Prostate gland (tissue), 2 donors: Measurements from ENCODE around the gene LRRC4C. TPM values are rescaled to one million over a fixed set of nuclear protein-coding genes. Genes with fewer than 3 reads are reported as not detected.

Source experiments
- DNase-seq: peaks from one replicate; pipeline ENCODE4 v3.0.0-alpha.2; 2019; ENCODE audit warnings: low spot score
- H3K27ac ChIP-seq, 2 donors: fragments of 200-600 bp; sonication (generic); 2 replicates each; pipeline ENCODE4 v1.5.1; 2017 to 2019
- H3K27me3 ChIP-seq: fragments of 200-600 bp; sonication (generic); replicated peaks from 2 replicates; pipeline ENCODE4 v1.5.1; 2019; ENCODE audit not compliant: insufficient read depth
- H3K36me3 ChIP-seq, 2 donors: fragments of 200-600 bp; sonication (generic); 1 replicate in 1 of 2; 2 replicates in 1 of 2; pipeline versions ENCODE4 v1.5.1 to v1.8.1; 2017 to 2019
- H3K4me1 ChIP-seq: fragments of 200-600 bp; sonication (generic); replicated peaks from 2 replicates; pipeline ENCODE4 v1.5.1; 2019
- H3K4me3 ChIP-seq, 2 donors: fragments of 200-600 bp; sonication (generic); 2 replicates each; pipeline ENCODE4 v1.5.1; 2017 to 2019
- H3K9me3 ChIP-seq: fragments of 200-600 bp; sonication (generic); 2 replicates; pipeline ENCODE4 v1.5.1; 2017
- CTCF ChIP-seq, 4 experiments: fragments of 200-600 bp in 2 of 4; fragments of 450-650 bp in 2 of 4; sonication (generic) in 2 of 4; IDR thresholded peaks; 1 replicate in 3 of 4; 2 replicates in 1 of 4; pipeline ENCODE4 v1.5.1; 2016 to 2019; ENCODE audit warnings: antibody characterized with exemption in 4 of 4, mild to moderate bottlenecking in 2 of 4, moderate library complexity in 2 of 4
- POLR2A ChIP-seq: fragments of 450-650 bp; IDR thresholded peaks from one replicate; pipeline ENCODE4 v1.6.1; 2016; ENCODE audit warnings: antibody characterized with exemption, mild to moderate bottlenecking
- POLR2AphosphoS5 ChIP-seq: sonication (generic); formaldehyde crosslinking; IDR thresholded peaks from one replicate; pipeline ENCODE4 v1.6.1; 2017; ENCODE audit warnings: antibody characterized with exemption
- WGBS: methylation state at CpG from one replicate; pipeline ENCODE4 v1.1.5; 2018; 5-methylcytosine and 5-hydroxymethylcytosine counted together
- intact Hi-C: fragments of 100-400 bp; cut with DNase I; formaldehyde crosslinking; loops from one replicate; pipeline ENCODE4 v1.14.2; 2022
- total RNA-seq, 2 donors: library from RNA; depleted of rRNA; stranded (reverse); fragments of >200 nt; gene quantifications; one replicate each; pipeline ENCODE4 v1.1.0, GENCODE V29; 2016

The LRRC4C gene
- total RNA-seq, 2 donors from 2014 or later = 0.28 TPM; not detected in 1

DNA sequence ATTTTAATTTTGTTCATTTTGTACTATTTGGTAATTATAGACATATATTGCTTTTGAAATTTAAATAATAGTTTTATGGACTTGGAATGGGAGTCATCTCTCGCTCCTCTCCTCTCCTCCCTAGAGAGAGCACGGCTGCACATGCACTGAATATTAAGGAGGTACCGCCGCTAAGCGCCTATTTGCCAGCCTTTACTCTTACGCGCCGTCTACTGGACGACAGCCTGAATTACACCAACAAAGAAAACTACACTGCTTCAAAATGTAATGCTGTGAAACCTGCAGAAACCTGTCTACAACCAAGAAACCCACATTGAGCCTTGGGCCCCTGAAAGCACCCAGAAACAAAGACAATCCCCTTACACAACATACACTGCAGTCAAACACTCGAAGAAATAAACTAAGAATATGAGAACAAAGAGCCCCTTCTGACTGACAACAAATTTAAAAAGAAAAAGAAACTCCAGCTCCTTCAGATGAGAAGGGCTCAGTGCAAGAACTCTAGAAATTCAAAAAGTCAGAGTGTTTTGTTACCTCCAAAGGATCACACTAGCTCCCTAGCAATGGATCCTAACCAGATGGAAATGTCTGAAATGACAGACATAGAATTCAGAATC, 737.2 kb downstream of the LRRC4C start:
- intact Hi-C loops = no loop called here

GRCh38 chr11:40716344-40717130, 742.9 kb downstream of the LRRC4C start:
- H3K9me3 ChIP-seq = no peaks in the 10 kb centered on the region
- 24% methylated on average over 3 of the region's 3 CpGs for WGBS
- intact Hi-C loops = no loop called here

More for the DNA sequence above, 737.2 kb downstream of the LRRC4C start:
- H3K27me3 ChIP-seq = no peaks in the 10 kb centered on the region
- no peak for TF ChIP-seq POLR2AphosphoS5
- no peak for TF ChIP-seq POLR2A
- no peak for TF ChIP-seq CTCF (IDR thresholded peaks at IDR 0.05)
- WGBS = 11% methylated on average over 10 of the region's 10 CpGs
- no peaks in the 10 kb centered on the region for H3K4me1 ChIP-seq
- no peak for DNase-seq
- no peaks in the 10 kb centered on the region for H3K36me3 ChIP-seq
- H3K27ac ChIP-seq = no peak overlapping the region
- H3K9me3 ChIP-seq = no peaks in the 10 kb centered on the region
- no peak overlapping the region for H3K4me3 ChIP-seq

GRCh38 chr11:40713083-40713482, 746.4 kb downstream of the LRRC4C start:
- no peaks in the 10 kb centered on the region for H3K36me3 ChIP-seq
- WGBS = 85% methylated on average over 4 of the region's 4 CpGs

More at GRCh38 chr11:40716344-40717130, 742.9 kb downstream of the LRRC4C start:
- Histone ChIP-seq H3K4me1 (no peaks in the 10 kb centered on the region), H3K27ac (no peak overlapping the region), H3K36me3 (no peaks in the 10 kb centered on the region), H3K27me3 (no peaks in the 10 kb centered on the region), H3K4me3 (no peak overlapping the region)
- DNase-seq = no peak
- TF ChIP-seq POLR2AphosphoS5 (no peak), POLR2A (no peak), CTCF (IDR thresholded peaks at IDR 0.05) (no peak)

DNA sequence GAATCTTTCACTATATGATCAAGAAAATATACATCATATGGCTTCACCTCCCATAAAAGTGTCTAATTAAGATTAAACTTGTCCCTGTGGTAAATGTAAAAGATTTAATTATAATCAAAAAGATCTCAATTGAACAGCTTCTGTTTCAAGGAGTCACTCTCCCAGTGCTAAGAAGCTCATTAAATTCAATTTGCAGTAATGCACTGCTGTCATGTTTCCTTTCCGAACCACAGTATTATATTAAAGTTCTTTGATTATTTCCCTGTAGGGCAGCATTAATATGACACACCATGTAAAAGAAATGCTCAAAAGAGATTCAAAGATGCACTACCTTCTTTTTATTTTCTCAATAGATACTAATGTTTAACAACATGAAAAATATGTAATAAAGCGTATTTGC, 758.4 kb downstream of the LRRC4C start:
- DNase-seq = no peak
- H3K4me1 ChIP-seq = no peaks in the 10 kb centered on the region
- no peak for TF ChIP-seq POLR2AphosphoS5
- TF ChIP-seq POLR2A = no peak
- no peak for TF ChIP-seq CTCF (IDR thresholded peaks at IDR 0.05)
- intact Hi-C loops = no loop called here
- H3K36me3 ChIP-seq = no peaks in the 10 kb centered on the region
- WGBS = 83% methylated on average over 2 of the region's 2 CpGs
- H3K4me3 ChIP-seq = no peak overlapping the region
- no peaks in the 10 kb centered on the region for H3K9me3 ChIP-seq
- no peak overlapping the region for H3K27ac ChIP-seq
- no peaks in the 10 kb centered on the region for H3K27me3 ChIP-seq

More at GRCh38 chr11:40713083-40713482, 746.4 kb downstream of the LRRC4C start:
- Histone ChIP-seq H3K27ac (no peak overlapping the region), H3K4me3 (no peak overlapping the region), H3K4me1 (no peaks in the 10 kb centered on the region), H3K27me3 (no peaks in the 10 kb centered on the region), H3K9me3 (no peaks in the 10 kb centered on the region)
- no peak for DNase-seq
- TF ChIP-seq CTCF (IDR thresholded peaks at IDR 0.05) = no peak
- no peak for TF ChIP-seq POLR2AphosphoS5
- intact Hi-C loops = no loop called here

DNA sequence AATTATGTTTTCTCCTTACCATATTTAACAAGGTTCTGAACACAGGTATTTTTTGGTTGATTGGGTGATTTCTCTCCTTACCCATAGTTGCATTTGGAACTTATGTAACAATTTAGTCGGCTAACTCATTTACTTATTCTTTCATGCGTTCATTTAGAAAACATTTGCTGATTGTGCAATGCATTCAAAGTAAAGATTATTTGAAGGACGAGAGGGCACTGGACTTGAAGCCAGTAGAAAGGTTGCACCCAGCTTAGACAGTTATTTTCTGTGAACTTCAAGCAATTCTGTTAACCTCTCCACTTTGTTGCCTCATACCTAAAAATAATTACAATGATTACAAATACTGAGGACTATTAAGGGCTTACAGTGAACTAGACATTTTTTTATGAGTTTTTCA, 769.6 kb downstream of the LRRC4C start:
- H3K27ac ChIP-seq = no peak overlapping the region
- intact Hi-C loops = no loop called here
- H3K36me3 ChIP-seq = no peaks in the 10 kb centered on the region
- H3K4me1 ChIP-seq = no peaks in the 10 kb centered on the region
- DNase-seq = no peak
- 91% methylated on average over 3 of the region's 3 CpGs for WGBS
- no peak for TF ChIP-seq POLR2AphosphoS5
- TF ChIP-seq CTCF (IDR thresholded peaks at IDR 0.05) = no peak
- H3K27me3 ChIP-seq = no peaks in the 10 kb centered on the region
- no peaks in the 10 kb centered on the region for H3K9me3 ChIP-seq
- no peak overlapping the region for H3K4me3 ChIP-seq
